HEK293 (cell line): ENCODE results near the gene IMMT.

Source experiments
- KLF9 ChIP-seq: fragments of 450-650 bp; formaldehyde crosslinking; IDR thresholded peaks from 2 replicates; pipeline ENCODE4 v1.5.1; 2016; ENCODE audit warnings: missing biosample characterization, missing genetic modification characterization, low read depth
- OVOL3 ChIP-seq: fragments of 450-650 bp; formaldehyde crosslinking; IDR thresholded peaks from 2 replicates; pipeline ENCODE4 v1.5.1; 2016; ENCODE audit warnings: missing biosample characterization, missing genetic modification characterization
- ZBTB17 ChIP-seq: fragments of 450-650 bp; formaldehyde crosslinking; IDR thresholded peaks from 2 replicates; pipeline ENCODE4 v1.5.1; 2016; ENCODE audit warnings: missing biosample characterization, missing genetic modification characterization
- ZBTB21 ChIP-seq: fragments of 450-650 bp; formaldehyde crosslinking; IDR thresholded peaks from 2 replicates; pipeline ENCODE4 v1.5.1; 2017; ENCODE audit warnings: missing biosample characterization, missing genetic modification characterization
- ZNF157 ChIP-seq: fragments of 450-650 bp; formaldehyde crosslinking; IDR thresholded peaks from 2 replicates; pipeline ENCODE4 v1.5.1; 2016; ENCODE audit warnings: missing biosample characterization, missing genetic modification characterization
- ZNF16 ChIP-seq: fragments of 450-650 bp; formaldehyde crosslinking; IDR thresholded peaks from 2 replicates; pipeline ENCODE4 v1.5.1; 2016; ENCODE audit warnings: low read depth, missing biosample characterization, missing genetic modification characterization
- ZNF223 ChIP-seq: fragments of 450-650 bp; formaldehyde crosslinking; IDR thresholded peaks from 2 replicates; pipeline ENCODE4 v1.5.1; 2016; ENCODE audit warnings: missing biosample characterization, missing genetic modification characterization
- ZNF24 ChIP-seq: fragments of 450-650 bp; formaldehyde crosslinking; IDR thresholded peaks from 2 replicates; pipeline ENCODE4 v1.5.1; 2016; ENCODE audit warnings: missing biosample characterization, missing genetic modification characterization
- ZNF266 ChIP-seq: fragments of 450-650 bp; formaldehyde crosslinking; IDR thresholded peaks from 2 replicates; pipeline ENCODE4 v1.5.1; 2016; ENCODE audit warnings: missing biosample characterization, missing genetic modification characterization, low read depth
- ZNF292 ChIP-seq: fragments of 450-650 bp; formaldehyde crosslinking; IDR thresholded peaks from 2 replicates; pipeline ENCODE4 v1.5.1; 2016; ENCODE audit warnings: low read depth, missing biosample characterization, missing genetic modification characterization, borderline replicate concordance
- ZNF624 ChIP-seq: fragments of 450-650 bp; formaldehyde crosslinking; IDR thresholded peaks from 2 replicates; pipeline ENCODE4 v1.5.1; 2017; ENCODE audit warnings: missing biosample characterization, missing genetic modification characterization
- ZNF791 ChIP-seq: fragments of 450-650 bp; formaldehyde crosslinking; IDR thresholded peaks from 2 replicates; pipeline ENCODE4 v1.5.1; 2016; ENCODE audit warnings: missing biosample characterization, missing genetic modification characterization
- ZNF830 ChIP-seq: fragments of 450-650 bp; IDR thresholded peaks from 2 replicates; pipeline ENCODE4 v1.5.0; 2018; ENCODE audit warnings: missing biosample characterization, missing genetic modification characterization, low read depth, mild to moderate bottlenecking, moderate library complexity
- TF ChIP-seq, protein P1 (sequence below): fragments of 450-650 bp; formaldehyde crosslinking; conservative IDR thresholded peaks from 2 replicates; pipeline ENCODE4 v1.5.1; 2016; ENCODE audit warnings: low read depth, missing biosample characterization, missing genetic modification characterization
- TF ChIP-seq, protein P2 (sequence below): fragments of 450-650 bp; formaldehyde crosslinking; IDR thresholded peaks from 2 replicates; pipeline ENCODE4 v1.5.1; 2017; ENCODE audit warnings: missing biosample characterization, missing genetic modification characterization
- TF ChIP-seq, protein P3 (sequence below): fragments of 450-650 bp; formaldehyde crosslinking; conservative IDR thresholded peaks from 2 replicates; pipeline ENCODE4 v1.5.1; 2016; ENCODE audit warnings: low read depth, missing biosample characterization, missing genetic modification characterization
- TF ChIP-seq, protein P4 (sequence below): fragments of 450-650 bp; formaldehyde crosslinking; IDR thresholded peaks from 2 replicates; pipeline ENCODE4 v1.5.0; 2017; ENCODE audit warnings: missing biosample characterization, missing genetic modification characterization, borderline replicate concordance
- TF ChIP-seq, protein P5 (sequence below): fragments of 450-650 bp; formaldehyde crosslinking; IDR thresholded peaks from 2 replicates; pipeline ENCODE4 v1.5.1; 2016; ENCODE audit warnings: missing biosample characterization, missing genetic modification characterization
- TF ChIP-seq, protein P6 (sequence below): fragments of 450-650 bp; formaldehyde crosslinking; IDR thresholded peaks from 2 replicates; pipeline ENCODE4 v1.5.1; 2016; ENCODE audit warnings: missing biosample characterization, missing genetic modification characterization

The IMMT gene

DNA sequence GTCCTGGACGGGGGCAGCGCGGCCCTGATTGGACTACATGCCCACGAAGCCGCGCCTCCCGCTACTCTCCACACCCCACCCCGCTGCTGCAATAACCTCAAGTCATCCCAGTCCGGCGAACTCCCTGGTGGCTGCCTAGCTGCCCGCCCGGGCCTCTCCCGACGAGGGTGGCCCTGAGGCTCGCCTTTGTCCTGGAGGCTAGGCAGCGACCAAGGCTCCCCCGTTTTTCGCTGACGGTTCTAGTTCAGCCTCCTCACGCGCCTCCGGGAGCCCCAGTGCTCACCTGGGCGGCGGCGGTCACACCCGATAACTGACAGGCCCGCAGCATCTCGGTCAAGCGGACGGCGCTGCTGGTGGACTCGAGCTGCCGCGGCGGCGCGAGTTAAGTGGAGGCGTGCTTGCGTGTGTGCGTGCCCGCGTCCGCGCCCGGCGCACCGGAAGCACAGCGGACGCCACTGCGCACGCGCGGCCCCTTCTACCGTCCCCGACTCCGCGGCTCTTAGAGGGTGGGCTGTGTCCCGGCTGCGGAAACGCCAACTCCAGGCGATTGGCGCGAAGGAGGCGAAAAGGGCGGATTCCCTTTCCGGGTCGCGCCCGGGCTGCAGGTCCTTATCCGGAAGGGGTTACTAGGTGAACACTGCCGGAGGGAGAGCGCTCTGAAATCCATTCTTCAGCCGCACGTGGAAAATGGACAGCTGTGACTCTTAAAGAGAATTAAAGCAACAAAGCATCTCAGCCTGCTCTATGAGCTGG is at the start of gene IMMT (continued):
- no peak for TF ChIP-seq ZNF292 (tag by site-specific recombination)
- no peak for TF ChIP-seq ZNF157
- TF ChIP-seq, protein P1, sequence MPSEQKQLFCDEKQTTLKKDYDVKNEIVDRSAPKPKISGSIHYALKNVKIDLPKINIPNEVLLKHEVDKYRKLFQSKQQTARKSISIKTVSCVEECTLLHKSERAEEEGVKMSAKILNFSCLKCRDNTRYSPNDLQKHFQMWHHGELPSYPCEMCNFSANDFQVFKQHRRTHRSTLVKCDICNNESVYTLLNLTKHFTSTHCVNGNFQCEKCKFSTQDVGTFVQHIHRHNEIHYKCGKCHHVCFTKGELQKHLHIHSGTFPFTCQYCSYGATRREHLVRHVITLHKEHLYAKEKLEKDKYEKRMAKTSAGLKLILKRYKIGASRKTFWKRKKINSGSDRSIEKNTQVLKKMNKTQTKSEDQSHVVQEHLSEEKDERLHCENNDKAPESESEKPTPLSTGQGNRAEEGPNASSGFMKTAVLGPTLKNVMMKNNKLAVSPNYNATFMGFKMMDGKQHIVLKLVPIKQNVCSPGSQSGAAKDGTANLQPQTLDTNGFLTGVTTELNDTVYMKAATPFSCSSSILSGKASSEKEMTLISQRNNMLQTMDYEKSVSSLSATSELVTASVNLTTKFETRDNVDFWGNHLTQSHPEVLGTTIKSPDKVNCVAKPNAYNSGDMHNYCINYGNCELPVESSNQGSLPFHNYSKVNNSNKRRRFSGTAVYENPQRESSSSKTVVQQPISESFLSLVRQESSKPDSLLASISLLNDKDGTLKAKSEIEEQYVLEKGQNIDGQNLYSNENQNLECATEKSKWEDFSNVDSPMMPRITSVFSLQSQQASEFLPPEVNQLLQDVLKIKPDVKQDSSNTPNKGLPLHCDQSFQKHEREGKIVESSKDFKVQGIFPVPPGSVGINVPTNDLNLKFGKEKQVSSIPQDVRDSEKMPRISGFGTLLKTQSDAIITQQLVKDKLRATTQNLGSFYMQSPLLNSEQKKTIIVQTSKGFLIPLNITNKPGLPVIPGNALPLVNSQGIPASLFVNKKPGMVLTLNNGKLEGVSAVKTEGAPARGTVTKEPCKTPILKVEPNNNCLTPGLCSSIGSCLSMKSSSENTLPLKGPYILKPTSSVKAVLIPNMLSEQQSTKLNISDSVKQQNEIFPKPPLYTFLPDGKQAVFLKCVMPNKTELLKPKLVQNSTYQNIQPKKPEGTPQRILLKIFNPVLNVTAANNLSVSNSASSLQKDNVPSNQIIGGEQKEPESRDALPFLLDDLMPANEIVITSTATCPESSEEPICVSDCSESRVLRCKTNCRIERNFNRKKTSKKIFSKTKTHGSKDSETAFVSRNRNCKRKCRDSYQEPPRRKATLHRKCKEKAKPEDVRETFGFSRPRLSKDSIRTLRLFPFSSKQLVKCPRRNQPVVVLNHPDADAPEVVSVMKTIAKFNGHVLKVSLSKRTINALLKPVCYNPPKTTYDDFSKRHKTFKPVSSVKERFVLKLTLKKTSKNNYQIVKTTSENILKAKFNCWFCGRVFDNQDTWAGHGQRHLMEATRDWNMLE (tag by site-specific recombination) = peak; percentile 99
- no peak for TF ChIP-seq ZNF223
- TF ChIP-seq ZNF830 = no peak
- TF ChIP-seq ZNF24 (tag by site-specific recombination) = peak; percentile 46; the same call in 1 of the 2 replicates
- no peak for TF ChIP-seq ZNF624 (tag by site-specific recombination)
- TF ChIP-seq OVOL3 (tag by site-specific recombination) = peak; percentile 75; the same call in 1 of the 2 replicates
- TF ChIP-seq, protein P2, sequence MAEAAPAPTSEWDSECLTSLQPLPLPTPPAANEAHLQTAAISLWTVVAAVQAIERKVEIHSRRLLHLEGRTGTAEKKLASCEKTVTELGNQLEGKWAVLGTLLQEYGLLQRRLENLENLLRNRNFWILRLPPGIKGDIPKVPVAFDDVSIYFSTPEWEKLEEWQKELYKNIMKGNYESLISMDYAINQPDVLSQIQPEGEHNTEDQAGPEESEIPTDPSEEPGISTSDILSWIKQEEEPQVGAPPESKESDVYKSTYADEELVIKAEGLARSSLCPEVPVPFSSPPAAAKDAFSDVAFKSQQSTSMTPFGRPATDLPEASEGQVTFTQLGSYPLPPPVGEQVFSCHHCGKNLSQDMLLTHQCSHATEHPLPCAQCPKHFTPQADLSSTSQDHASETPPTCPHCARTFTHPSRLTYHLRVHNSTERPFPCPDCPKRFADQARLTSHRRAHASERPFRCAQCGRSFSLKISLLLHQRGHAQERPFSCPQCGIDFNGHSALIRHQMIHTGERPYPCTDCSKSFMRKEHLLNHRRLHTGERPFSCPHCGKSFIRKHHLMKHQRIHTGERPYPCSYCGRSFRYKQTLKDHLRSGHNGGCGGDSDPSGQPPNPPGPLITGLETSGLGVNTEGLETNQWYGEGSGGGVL (tag by site-specific recombination) = no peak
- no peak for TF ChIP-seq ZNF791
- TF ChIP-seq ZNF266 = no peak
- TF ChIP-seq, protein P3, sequence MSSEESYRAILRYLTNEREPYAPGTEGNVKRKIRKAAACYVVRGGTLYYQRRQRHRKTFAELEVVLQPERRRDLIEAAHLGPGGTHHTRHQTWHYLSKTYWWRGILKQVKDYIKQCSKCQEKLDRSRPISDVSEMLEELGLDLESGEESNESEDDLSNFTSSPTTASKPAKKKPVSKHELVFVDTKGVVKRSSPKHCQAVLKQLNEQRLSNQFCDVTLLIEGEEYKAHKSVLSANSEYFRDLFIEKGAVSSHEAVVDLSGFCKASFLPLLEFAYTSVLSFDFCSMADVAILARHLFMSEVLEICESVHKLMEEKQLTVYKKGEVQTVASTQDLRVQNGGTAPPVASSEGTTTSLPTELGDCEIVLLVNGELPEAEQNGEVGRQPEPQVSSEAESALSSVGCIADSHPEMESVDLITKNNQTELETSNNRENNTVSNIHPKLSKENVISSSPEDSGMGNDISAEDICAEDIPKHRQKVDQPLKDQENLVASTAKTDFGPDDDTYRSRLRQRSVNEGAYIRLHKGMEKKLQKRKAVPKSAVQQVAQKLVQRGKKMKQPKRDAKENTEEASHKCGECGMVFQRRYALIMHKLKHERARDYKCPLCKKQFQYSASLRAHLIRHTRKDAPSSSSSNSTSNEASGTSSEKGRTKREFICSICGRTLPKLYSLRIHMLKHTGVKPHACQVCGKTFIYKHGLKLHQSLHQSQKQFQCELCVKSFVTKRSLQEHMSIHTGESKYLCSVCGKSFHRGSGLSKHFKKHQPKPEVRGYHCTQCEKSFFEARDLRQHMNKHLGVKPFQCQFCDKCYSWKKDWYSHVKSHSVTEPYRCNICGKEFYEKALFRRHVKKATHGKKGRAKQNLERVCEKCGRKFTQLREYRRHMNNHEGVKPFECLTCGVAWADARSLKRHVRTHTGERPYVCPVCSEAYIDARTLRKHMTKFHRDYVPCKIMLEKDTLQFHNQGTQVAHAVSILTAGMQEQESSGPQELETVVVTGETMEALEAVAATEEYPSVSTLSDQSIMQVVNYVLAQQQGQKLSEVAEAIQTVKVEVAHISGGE (tag by site-specific recombination) = peak; percentile 98
- TF ChIP-seq, protein P4, sequence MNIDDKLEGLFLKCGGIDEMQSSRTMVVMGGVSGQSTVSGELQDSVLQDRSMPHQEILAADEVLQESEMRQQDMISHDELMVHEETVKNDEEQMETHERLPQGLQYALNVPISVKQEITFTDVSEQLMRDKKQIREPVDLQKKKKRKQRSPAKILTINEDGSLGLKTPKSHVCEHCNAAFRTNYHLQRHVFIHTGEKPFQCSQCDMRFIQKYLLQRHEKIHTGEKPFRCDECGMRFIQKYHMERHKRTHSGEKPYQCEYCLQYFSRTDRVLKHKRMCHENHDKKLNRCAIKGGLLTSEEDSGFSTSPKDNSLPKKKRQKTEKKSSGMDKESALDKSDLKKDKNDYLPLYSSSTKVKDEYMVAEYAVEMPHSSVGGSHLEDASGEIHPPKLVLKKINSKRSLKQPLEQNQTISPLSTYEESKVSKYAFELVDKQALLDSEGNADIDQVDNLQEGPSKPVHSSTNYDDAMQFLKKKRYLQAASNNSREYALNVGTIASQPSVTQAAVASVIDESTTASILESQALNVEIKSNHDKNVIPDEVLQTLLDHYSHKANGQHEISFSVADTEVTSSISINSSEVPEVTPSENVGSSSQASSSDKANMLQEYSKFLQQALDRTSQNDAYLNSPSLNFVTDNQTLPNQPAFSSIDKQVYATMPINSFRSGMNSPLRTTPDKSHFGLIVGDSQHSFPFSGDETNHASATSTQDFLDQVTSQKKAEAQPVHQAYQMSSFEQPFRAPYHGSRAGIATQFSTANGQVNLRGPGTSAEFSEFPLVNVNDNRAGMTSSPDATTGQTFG (tag by site-specific recombination) = no peak
- no peak for TF ChIP-seq ZBTB21
- TF ChIP-seq, protein P5, sequence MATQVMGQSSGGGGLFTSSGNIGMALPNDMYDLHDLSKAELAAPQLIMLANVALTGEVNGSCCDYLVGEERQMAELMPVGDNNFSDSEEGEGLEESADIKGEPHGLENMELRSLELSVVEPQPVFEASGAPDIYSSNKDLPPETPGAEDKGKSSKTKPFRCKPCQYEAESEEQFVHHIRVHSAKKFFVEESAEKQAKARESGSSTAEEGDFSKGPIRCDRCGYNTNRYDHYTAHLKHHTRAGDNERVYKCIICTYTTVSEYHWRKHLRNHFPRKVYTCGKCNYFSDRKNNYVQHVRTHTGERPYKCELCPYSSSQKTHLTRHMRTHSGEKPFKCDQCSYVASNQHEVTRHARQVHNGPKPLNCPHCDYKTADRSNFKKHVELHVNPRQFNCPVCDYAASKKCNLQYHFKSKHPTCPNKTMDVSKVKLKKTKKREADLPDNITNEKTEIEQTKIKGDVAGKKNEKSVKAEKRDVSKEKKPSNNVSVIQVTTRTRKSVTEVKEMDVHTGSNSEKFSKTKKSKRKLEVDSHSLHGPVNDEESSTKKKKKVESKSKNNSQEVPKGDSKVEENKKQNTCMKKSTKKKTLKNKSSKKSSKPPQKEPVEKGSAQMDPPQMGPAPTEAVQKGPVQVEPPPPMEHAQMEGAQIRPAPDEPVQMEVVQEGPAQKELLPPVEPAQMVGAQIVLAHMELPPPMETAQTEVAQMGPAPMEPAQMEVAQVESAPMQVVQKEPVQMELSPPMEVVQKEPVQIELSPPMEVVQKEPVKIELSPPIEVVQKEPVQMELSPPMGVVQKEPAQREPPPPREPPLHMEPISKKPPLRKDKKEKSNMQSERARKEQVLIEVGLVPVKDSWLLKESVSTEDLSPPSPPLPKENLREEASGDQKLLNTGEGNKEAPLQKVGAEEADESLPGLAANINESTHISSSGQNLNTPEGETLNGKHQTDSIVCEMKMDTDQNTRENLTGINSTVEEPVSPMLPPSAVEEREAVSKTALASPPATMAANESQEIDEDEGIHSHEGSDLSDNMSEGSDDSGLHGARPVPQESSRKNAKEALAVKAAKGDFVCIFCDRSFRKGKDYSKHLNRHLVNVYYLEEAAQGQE (tag by site-specific recombination) = 0 out of 2 replicates have a peak, but pooled peaks have one; percentile 14
- TF ChIP-seq ZNF16 (tag by site-specific recombination) = no peak
- TF ChIP-seq KLF9 (tag by site-specific recombination) = peak; percentile 62; the same call in 1 of the 2 replicates
- TF ChIP-seq, protein P6, sequence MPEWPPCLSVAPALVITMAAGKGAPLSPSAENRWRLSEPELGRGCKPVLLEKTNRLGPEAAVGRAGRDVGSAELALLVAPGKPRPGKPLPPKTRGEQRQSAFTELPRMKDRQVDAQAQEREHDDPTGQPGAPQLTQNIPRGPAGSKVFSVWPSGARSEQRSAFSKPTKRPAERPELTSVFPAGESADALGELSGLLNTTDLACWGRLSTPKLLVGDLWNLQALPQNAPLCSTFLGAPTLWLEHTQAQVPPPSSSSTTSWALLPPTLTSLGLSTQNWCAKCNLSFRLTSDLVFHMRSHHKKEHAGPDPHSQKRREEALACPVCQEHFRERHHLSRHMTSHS (tag by site-specific recombination) = no peak
- peak; percentile 54 for TF ChIP-seq ZBTB17 (tag by site-specific recombination)
